Hepatocyte (in vitro differentiated cells): Measurements from ENCODE around the gene DRD3.

Experiments used
- CTCF ChIP-seq: fragments of 200-600 bp; sonication (generic); IDR thresholded peaks from 2 replicates; pipeline ENCODE4 v1.5.1; 2016; ENCODE audit warnings: antibody characterized with exemption, mild to moderate bottlenecking; ENCODE audit not compliant: poor library complexity
- EZH2 ChIP-seq: fragments of 200-600 bp; sonication (generic); IDR thresholded peaks from 2 replicates; pipeline ENCODE4 v1.6.1; 2016; ENCODE audit warnings: antibody characterized with exemption, mild to moderate bottlenecking, borderline replicate concordance

- TF ChIP-seq CTCF (no peak), EZH2 (no peak)
These were observed 77.8 kb downstream of the DRD3 start for GRCh38 chr3:114101101-114101500.
